IMR-90 (cell line): ENCODE measurements around the gene SKP1. TPM values are rescaled to one million over a fixed set of nuclear protein-coding genes. Genes with fewer than 3 reads are reported as not detected.

Experiments used
- ATAC-seq: fragments of 200-7000 bp; cut with Tn5 transposase; 2 replicates; pipeline ENCODE4 v1.9.1; 2020; ENCODE audit warnings: low read depth, mild to moderate bottlenecking, moderate library complexity
- BruUV-seq: library from RNA; stranded (reverse); fragments of 400-500 nt; replicated peaks from 2 replicates; lab custom pipeline; 2021; lab: Mats Ljungman, UMichigan
- CTCF ChIA-PET: fragments of 300-600 bp; formaldehyde crosslinking; extraction: SDS; loops from one replicate; lab custom pipeline; 2021; ENCODE audit warnings: antibody characterized with exemption; lab: Yijun Ruan, JAX
- POLR2A ChIA-PET: fragments of 300-600 bp; sonication (Branson Sonifier 250); formaldehyde crosslinking; loops from one replicate; lab custom pipeline; 2022; ENCODE audit warnings: antibody characterized with exemption; ENCODE audit not compliant: unreplicated experiment; lab: Charles Lee
- DNase-seq: peaks from one replicate; pipeline ENCODE4 v3.0.0; 2013
- H2AFZ ChIP-seq: replicated peaks from 2 replicates; pipeline ENCODE3; 2013; ENCODE audit warnings: low read length, mild to moderate bottlenecking; ENCODE audit not compliant: poor library complexity
- H2AK5ac ChIP-seq: 2 replicates; pipeline ENCODE4 v1.6.1; 2013; ENCODE audit warnings: low read depth, low read length, inconsistent platforms
- H2AK9ac ChIP-seq: replicated peaks from 2 replicates; pipeline ENCODE3; 2013; ENCODE audit warnings: mild to moderate bottlenecking, low read depth, low read length, moderate library complexity; ENCODE audit not compliant: poor library complexity
- H2BK120ac ChIP-seq: 2 replicates; pipeline ENCODE4 v1.6.1; 2013; ENCODE audit warnings: low read depth, low read length, inconsistent platforms
- H2BK15ac ChIP-seq: 3 replicates; pipeline ENCODE4 v1.6.1; 2013; ENCODE audit warnings: low read depth, low read length, inconsistent platforms
- H2BK20ac ChIP-seq: 2 replicates; pipeline ENCODE4 v1.6.1; 2013; ENCODE audit warnings: low read depth, mild to moderate bottlenecking, inconsistent platforms, low read length, moderate library complexity
- H2BK5ac ChIP-seq: 2 replicates; pipeline ENCODE4 v1.6.1; 2013; ENCODE audit warnings: mild to moderate bottlenecking, low read depth, low read length, inconsistent platforms; ENCODE audit not compliant: poor library complexity, severe bottlenecking
- H3K14ac ChIP-seq: replicated peaks from 2 replicates; pipeline ENCODE4 v1.6.1; 2013; ENCODE audit warnings: low read depth, low read length, inconsistent platforms
- H3K18ac ChIP-seq: 2 replicates; pipeline ENCODE4 v1.6.1; 2013; ENCODE audit warnings: low read depth, low read length, control low read depth
- H3K23ac ChIP-seq: 2 replicates; pipeline ENCODE4 v1.6.1; 2013; ENCODE audit warnings: low read depth, low read length, inconsistent platforms
- H3K27ac ChIP-seq: 2 replicates; pipeline ENCODE4 v1.5.1; 2013; ENCODE audit warnings: mild to moderate bottlenecking, control low read depth, low read length; ENCODE audit not compliant: insufficient read depth
- H3K27me3 ChIP-seq: 2 replicates; pipeline ENCODE4 v1.6.1; 2013; ENCODE audit warnings: low read length; ENCODE audit not compliant: control insufficient read depth, insufficient read depth
- H3K36me3 ChIP-seq: 2 replicates; pipeline ENCODE4 v1.6.1; 2013; ENCODE audit warnings: low read length, mixed read lengths; ENCODE audit not compliant: control insufficient read depth, insufficient read depth
- H3K4ac ChIP-seq: 2 replicates; pipeline ENCODE4 v1.6.1; 2013; ENCODE audit warnings: low read depth, low read length, inconsistent platforms
- H3K4me1 ChIP-seq: 2 replicates; pipeline ENCODE4 v1.6.1; 2013; ENCODE audit warnings: low read length, mixed read lengths; ENCODE audit not compliant: control insufficient read depth, insufficient read depth
- H3K4me2 ChIP-seq: 2 replicates; pipeline ENCODE4 v1.6.1; 2013; ENCODE audit warnings: low read depth, mild to moderate bottlenecking, control low read depth, low read length, moderate library complexity
- H3K4me3 ChIP-seq: 2 replicates; pipeline ENCODE4 v1.5.1; 2013; ENCODE audit warnings: low read depth, mild to moderate bottlenecking, control low read depth, low read length, moderate library complexity; ENCODE audit not compliant: insufficient read depth
- H3K56ac ChIP-seq: 2 replicates; pipeline ENCODE4 v1.6.1; 2013; ENCODE audit warnings: low read length, inconsistent platforms; ENCODE audit not compliant: insufficient read depth; ENCODE audit errors: extremely low read depth
- H3K79me1 ChIP-seq, 2 experiments: 2 replicates each; pipeline ENCODE4 v1.6.1; 2013; ENCODE audit warnings: low read length in 2 of 2, inconsistent platforms in 1 of 2, low read depth in 1 of 2
- H3K9ac ChIP-seq: 2 replicates; pipeline ENCODE4 v1.6.1; 2013; ENCODE audit warnings: low read depth, low read length, control low read depth
- H3K9me1 ChIP-seq: 2 replicates; pipeline ENCODE4 v1.6.1; 2013; ENCODE audit warnings: low read length, inconsistent platforms; ENCODE audit not compliant: insufficient read depth
- H3K9me3 ChIP-seq: 2 replicates; pipeline ENCODE4 v1.6.1; 2013; ENCODE audit warnings: low read length; ENCODE audit not compliant: control insufficient read depth, insufficient read depth
- H4K20me1 ChIP-seq: 2 replicates; pipeline ENCODE4 v1.6.1; 2013; ENCODE audit warnings: low read length, inconsistent platforms; ENCODE audit not compliant: insufficient read depth
- H4K5ac ChIP-seq: 2 replicates; pipeline ENCODE4 v1.6.1; 2013; ENCODE audit warnings: mild to moderate bottlenecking, low read depth, low read length, control low read depth
- H4K8ac ChIP-seq, 2 experiments: 2 replicates each; pipeline ENCODE4 v1.6.1; 2013; ENCODE audit warnings: low read depth in 2 of 2, low read length in 2 of 2, control low read depth in 1 of 2, inconsistent platforms in 1 of 2
- H4K91ac ChIP-seq: 2 replicates; pipeline ENCODE4 v1.6.1; 2013; ENCODE audit warnings: low read depth, low read length, inconsistent platforms; ENCODE audit not compliant: insufficient read depth
- BHLHE40 ChIP-seq: fragments of 150-350 bp; IDR thresholded peaks from 2 replicates; pipeline ENCODE4 v1.6.1; 2016; ENCODE audit warnings: mild to moderate bottlenecking, low read depth, low read length
- CEBPB ChIP-seq: IDR thresholded peaks from 2 replicates; pipeline ENCODE4 v1.6.1; 2012; ENCODE audit warnings: low read depth, low read length, improper control_type of control experiment
- CHD1 ChIP-seq: IDR thresholded peaks from 2 replicates; pipeline ENCODE4 v1.6.1; 2012; ENCODE audit warnings: low read depth, low read length, improper control_type of control experiment
- FOS ChIP-seq: fragments of 150-350 bp; IDR thresholded peaks from 2 replicates; pipeline ENCODE4 v1.6.1; 2016; ENCODE audit warnings: low read depth, low read length
- MAFK ChIP-seq: IDR thresholded peaks from 2 replicates; pipeline ENCODE4 v1.6.1; 2012; ENCODE audit warnings: low read depth, low read length, improper control_type of control experiment
- MAZ ChIP-seq: IDR thresholded peaks from 2 replicates; pipeline ENCODE4 v1.6.1; 2012; ENCODE audit warnings: low read depth, mild to moderate bottlenecking, low read length, improper control_type of control experiment, moderate library complexity, borderline replicate concordance
- MXI1 ChIP-seq: IDR thresholded peaks from 2 replicates; pipeline ENCODE4 v1.6.1; 2012; ENCODE audit warnings: low read depth, mild to moderate bottlenecking, low read length, moderate library complexity, borderline replicate concordance
- NFE2L2 ChIP-seq: fragments of 150-350 bp; IDR thresholded peaks from 2 replicates; pipeline ENCODE4 v1.6.1; 2016; ENCODE audit warnings: low read depth, mild to moderate bottlenecking, low read length
- POLR2A ChIP-seq: IDR thresholded peaks from 2 replicates; pipeline ENCODE4 v1.6.1; 2012; ENCODE audit warnings: mild to moderate bottlenecking, low read depth, low read length
- RAD21 ChIP-seq: IDR thresholded peaks from 2 replicates; pipeline ENCODE4 v1.6.1; 2012; ENCODE audit warnings: low read length, improper control_type of control experiment
- RCOR1 ChIP-seq: IDR thresholded peaks from 2 replicates; pipeline ENCODE4 v1.6.1; 2012; ENCODE audit warnings: mild to moderate bottlenecking, low read length, improper control_type of control experiment; ENCODE audit not compliant: insufficient replicate concordance
- RFX5 ChIP-seq: IDR thresholded peaks from 2 replicates; pipeline ENCODE4 v1.8.0; 2012; ENCODE audit warnings: low read depth, mild to moderate bottlenecking, low read length, moderate library complexity
- SMC3 ChIP-seq: fragments of 150-350 bp; IDR thresholded peaks from 2 replicates; pipeline ENCODE4 v1.6.1; 2016; ENCODE audit warnings: low read depth, mild to moderate bottlenecking, antibody characterized with exemption, low read length, moderate library complexity
- WGBS, 2 experiments: methylation state at CpG; one replicate each; pipeline versions ENCODE4 v1.1.5 to v1.1.7; 2013; ENCODE audit warnings: missing lambda C conversion rate in 2 of 2; ENCODE audit not compliant: insufficient read length in 1 of 2; ENCODE audit errors: extremely low coverage in 2 of 2; 5-methylcytosine and 5-hydroxymethylcytosine counted together
- dilution Hi-C: fragments of 300-500 bp; cut with HindIII; formaldehyde crosslinking; loops from one replicate; pipeline ENCODE4 v1.14.3; 2018; ENCODE audit warnings: low sequenced_read_pairs; ENCODE audit not compliant: unreplicated experiment
- in situ Hi-C: fragments of 300-500 bp; cut with MboI; formaldehyde crosslinking; loops from 3 replicates; pipeline ENCODE4 v1.14.3; 2019; ENCODE audit warnings: low sequenced_read_pairs, inconsistent platforms, mixed read lengths
- intact Hi-C: fragments of 100-400 bp; cut with micrococcal nuclease; formaldehyde crosslinking; loops from 2 replicates; pipeline ENCODE4 v1.10.0; 2022
- polyA plus RNA-seq, 3 experiments: library from polyadenylated mRNA; depleted of rRNA; stranded (reverse); fragments of >200 nt; gene quantifications; 2 replicates each; pipeline ENCODE4 v1.2.3, GENCODE V29; 2012; ENCODE audit warnings: low replicate concordance in 1 of 3
- total RNA-seq: library from RNA; depleted of rRNA; stranded (reverse); fragments of >200 nt; gene quantifications from 2 replicates; pipeline ENCODE4 v1.2.3, GENCODE V29; 2012
- TF ChIP-seq, protein P1 (sequence below): fragments of 150-350 bp; IDR thresholded peaks from 2 replicates; pipeline ENCODE4 v1.6.1; 2016; ENCODE audit warnings: low read depth, mild to moderate bottlenecking, low read length, moderate library complexity, borderline replicate concordance
- TF ChIP-seq, protein P2 (sequence below): fragments of 150-350 bp; IDR thresholded peaks from 2 replicates; pipeline ENCODE4 v1.6.1; 2017; ENCODE audit warnings: mild to moderate bottlenecking, antibody characterized with exemption, low read length, low read depth
- TF ChIP-seq, protein P3 (sequence below): conservative IDR thresholded peaks from 2 replicates; pipeline ENCODE4 v1.5.1; 2012; ENCODE audit warnings: mild to moderate bottlenecking, low read depth, low read length, improper control_type of control experiment

The SKP1 gene
- total and polyA plus RNA-seq, 2 of the 4 experiments (the other 2 are of a cell fraction): 206 to 618 TPM

DNA sequence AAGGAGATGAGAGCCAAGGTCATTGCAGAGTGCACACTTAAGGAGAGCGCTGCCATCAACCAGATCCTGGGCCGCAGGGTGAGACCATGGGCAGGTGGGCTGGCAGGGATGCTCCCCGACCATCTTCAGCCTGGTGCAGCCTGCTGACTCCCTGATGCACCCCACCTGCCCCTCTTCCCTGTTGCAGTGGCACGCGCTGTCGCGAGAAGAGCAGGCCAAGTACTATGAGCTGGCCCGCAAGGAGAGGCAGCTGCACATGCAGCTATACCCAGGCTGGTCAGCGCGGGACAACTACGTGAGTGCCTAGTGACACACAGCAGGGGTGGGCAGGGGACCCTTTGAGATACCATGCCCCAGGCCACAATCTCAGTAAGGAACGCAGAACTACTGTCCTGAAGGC, 33.9 kb downstream of the SKP1 start:
- H3K36me3 ChIP-seq: peaks cover 44% of the 10 kb centered on the region
- peaks cover 21% of the 10 kb centered on the region for H3K4me1 ChIP-seq
- no peak overlapping the region for H3K23ac ChIP-seq
- in situ Hi-C loops: no loop called here
- dilution Hi-C loops: no loop called here
- no peak overlapping the region for H3K9ac ChIP-seq
- H3K79me1 ChIP-seq: peaks cover 29 to 90% of the 10 kb centered on the region in 2 experiments; a peak in 3 of 4 replicates
- peaks cover 92% of the 10 kb centered on the region for H4K20me1 ChIP-seq
- no peak overlapping the region for H4K91ac ChIP-seq
- H3K9me3 ChIP-seq: no peaks in the 10 kb centered on the region
- H3K56ac ChIP-seq: no peak overlapping the region
- no peak overlapping the region for H3K14ac ChIP-seq
- TF ChIP-seq RAD21: no peak
- TF ChIP-seq, protein P1, sequence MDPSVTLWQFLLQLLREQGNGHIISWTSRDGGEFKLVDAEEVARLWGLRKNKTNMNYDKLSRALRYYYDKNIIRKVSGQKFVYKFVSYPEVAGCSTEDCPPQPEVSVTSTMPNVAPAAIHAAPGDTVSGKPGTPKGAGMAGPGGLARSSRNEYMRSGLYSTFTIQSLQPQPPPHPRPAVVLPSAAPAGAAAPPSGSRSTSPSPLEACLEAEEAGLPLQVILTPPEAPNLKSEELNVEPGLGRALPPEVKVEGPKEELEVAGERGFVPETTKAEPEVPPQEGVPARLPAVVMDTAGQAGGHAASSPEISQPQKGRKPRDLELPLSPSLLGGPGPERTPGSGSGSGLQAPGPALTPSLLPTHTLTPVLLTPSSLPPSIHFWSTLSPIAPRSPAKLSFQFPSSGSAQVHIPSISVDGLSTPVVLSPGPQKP: no peak
- TF ChIP-seq FOS: no peak
- TF ChIP-seq RCOR1: no peak
- TF ChIP-seq, protein P2, sequence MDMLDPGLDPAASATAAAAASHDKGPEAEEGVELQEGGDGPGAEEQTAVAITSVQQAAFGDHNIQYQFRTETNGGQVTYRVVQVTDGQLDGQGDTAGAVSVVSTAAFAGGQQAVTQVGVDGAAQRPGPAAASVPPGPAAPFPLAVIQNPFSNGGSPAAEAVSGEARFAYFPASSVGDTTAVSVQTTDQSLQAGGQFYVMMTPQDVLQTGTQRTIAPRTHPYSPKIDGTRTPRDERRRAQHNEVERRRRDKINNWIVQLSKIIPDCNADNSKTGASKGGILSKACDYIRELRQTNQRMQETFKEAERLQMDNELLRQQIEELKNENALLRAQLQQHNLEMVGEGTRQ: no peak
- no peak for TF ChIP-seq POLR2A
- no peak for TF ChIP-seq MAZ
- no peak for TF ChIP-seq NFE2L2
- no peak for TF ChIP-seq CEBPB
- no peak for TF ChIP-seq BHLHE40
- no peak for TF ChIP-seq RFX5
- TF ChIP-seq MXI1: no peak
- TF ChIP-seq CHD1: no peak
- TF ChIP-seq, protein P3, sequence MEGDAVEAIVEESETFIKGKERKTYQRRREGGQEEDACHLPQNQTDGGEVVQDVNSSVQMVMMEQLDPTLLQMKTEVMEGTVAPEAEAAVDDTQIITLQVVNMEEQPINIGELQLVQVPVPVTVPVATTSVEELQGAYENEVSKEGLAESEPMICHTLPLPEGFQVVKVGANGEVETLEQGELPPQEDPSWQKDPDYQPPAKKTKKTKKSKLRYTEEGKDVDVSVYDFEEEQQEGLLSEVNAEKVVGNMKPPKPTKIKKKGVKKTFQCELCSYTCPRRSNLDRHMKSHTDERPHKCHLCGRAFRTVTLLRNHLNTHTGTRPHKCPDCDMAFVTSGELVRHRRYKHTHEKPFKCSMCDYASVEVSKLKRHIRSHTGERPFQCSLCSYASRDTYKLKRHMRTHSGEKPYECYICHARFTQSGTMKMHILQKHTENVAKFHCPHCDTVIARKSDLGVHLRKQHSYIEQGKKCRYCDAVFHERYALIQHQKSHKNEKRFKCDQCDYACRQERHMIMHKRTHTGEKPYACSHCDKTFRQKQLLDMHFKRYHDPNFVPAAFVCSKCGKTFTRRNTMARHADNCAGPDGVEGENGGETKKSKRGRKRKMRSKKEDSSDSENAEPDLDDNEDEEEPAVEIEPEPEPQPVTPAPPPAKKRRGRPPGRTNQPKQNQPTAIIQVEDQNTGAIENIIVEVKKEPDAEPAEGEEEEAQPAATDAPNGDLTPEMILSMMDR: no peak
- no peak for TF ChIP-seq SMC3
- no peak for TF ChIP-seq MAFK
- no peak overlapping the region for H2BK20ac ChIP-seq
- H2BK5ac ChIP-seq: no peak overlapping the region
- ATAC-seq (no peak), DNase-seq (no peak)
- H3K27ac ChIP-seq: no peak overlapping the region
- POLR2A ChIA-PET: no interaction called here
- peak overlapping the region; percentile 29 for H2AFZ ChIP-seq
- H2AK5ac ChIP-seq: no peak overlapping the region
- no peak overlapping the region for H2BK120ac ChIP-seq
- H2AK9ac ChIP-seq: no peak overlapping the region
- CTCF ChIA-PET: no interaction called here
- H3K27me3 ChIP-seq: no peaks in the 10 kb centered on the region
- peaks cover 10% of the 10 kb centered on the region; the same call in 1 of the 2 replicates for H3K9me1 ChIP-seq
- no TSS peak for BruUV-seq
- no CpG with 5 or more reads among the region's 12 CpGs for WGBS, 2 experiments
- no peak overlapping the region for H4K5ac ChIP-seq
- intact Hi-C loops: no loop called here
- H3K18ac ChIP-seq: no peak overlapping the region
- no peak overlapping the region for H3K4me2 ChIP-seq
- H2BK15ac ChIP-seq: no peak overlapping the region
- H4K8ac ChIP-seq: no peak overlapping the region
- H3K4ac ChIP-seq: no peak overlapping the region
- H3K4me3 ChIP-seq: no peak overlapping the region
